Measurements from ENCODE around the gene DLG1.

GRCh38 chr3:197229836-197230235 is 68.6 kb downstream of the DLG1 start:
- TF ChIP-seq YY1 (IDR thresholded peaks at IDR 0.05; ENCODE audit: insufficient read depth, insufficient read length) (no peak), SUZ12 (IDR thresholded peaks at IDR 0.05; ENCODE audit: extremely low read depth, insufficient read depth, insufficient read length) (no peak)
